GM19468 (cell line): ENCODE measurements around the gene TGFB1I1.
"Not testable (repeated sequence)": the region's sequence is repeated elsewhere in the genome, so short reads cannot be mapped to it uniquely, and the experiment has no call there.

Experiments used
- ATAC-seq: cut with Tn5 transposase; IDR thresholded peaks from one replicate; pipeline ENCODE4 v1.9.1; 2021; ENCODE audit warnings: mild to moderate bottlenecking, moderate library complexity, moderate number of reproducible peaks; ENCODE audit not compliant: unreplicated experiment; ENCODE audit errors: extremely low read depth

Gene TGFB1I1

DNA sequence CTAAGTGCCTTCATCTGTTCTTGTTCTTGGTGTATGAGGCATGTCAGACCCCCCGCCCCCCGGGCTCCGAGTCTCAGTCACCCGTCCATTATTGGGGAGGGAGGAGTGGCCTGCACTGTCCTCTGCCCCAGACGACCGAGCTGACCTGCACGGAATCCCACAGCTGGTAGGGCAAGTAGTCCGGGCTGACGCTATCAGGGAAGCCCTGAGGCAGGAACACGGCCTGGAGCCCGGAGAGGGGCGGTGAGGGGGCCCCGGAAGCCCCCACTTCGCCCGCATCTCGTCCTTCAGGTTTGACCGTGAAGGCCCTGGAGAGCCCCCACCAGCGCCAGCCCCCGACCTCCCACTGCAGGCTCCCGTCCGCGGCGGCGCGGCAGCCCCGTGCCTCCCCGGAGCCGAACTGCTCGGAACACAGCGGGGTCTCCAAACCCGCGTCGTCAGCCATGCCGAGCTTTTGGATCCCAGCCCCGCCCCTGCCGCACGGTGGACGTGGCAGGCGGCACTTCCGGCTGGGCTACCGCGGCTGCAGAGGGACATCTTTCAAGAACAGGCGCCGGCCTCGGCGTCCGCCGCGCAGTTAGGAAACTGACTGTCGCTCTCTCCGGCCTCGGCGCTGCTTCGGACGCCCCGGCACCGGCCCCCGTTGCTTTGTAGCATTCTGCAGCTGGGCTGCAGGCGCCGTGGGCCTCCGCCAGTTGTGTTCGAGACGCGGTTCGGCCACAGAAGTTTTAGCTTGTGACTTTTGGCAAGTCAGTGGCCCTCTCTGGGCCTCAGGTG is 36.2 kb downstream of the TGFB1I1 start, which contains the start of gene RUSF1:
Gene RUSF1 (minus strand): TSS at position 463 of the 777 bp plus-strand sequence. CDS start 18 bp downstream, at position 445.
- peak; percentile 92 for ATAC-seq

GRCh38 chr16:31508706-31509195 is 36.8 kb downstream of the TGFB1I1 start:
- no peak for ATAC-seq

DNA sequence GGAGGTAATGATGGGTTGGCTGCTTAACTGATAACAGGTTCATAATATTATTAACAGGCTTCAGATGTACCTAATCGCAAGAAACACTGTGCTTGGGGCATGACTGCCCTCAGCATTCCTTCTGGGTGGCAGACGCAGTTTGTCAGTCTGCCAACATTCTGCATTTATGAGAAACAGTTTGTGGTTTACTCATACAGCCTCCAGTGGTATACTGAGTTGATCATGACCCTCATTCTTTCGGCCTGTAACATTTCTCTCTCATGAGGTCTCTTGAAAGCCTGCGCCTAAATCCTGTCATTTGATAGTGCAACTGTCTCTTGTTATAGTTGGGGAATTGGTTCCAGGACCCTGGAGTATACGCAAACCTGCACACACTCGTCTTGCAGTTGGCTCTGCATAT is 41.2 kb downstream of the TGFB1I1 start:
- ATAC-seq: no peak

GRCh38 chr16:31513884-31514283 is 41.9 kb downstream of the TGFB1I1 start:
- ATAC-seq: no peak

- ATAC-seq: no peak
These were observed 45.9 kb downstream of the TGFB1I1 start for GRCh38 chr16:31517800-31518402.

DNA sequence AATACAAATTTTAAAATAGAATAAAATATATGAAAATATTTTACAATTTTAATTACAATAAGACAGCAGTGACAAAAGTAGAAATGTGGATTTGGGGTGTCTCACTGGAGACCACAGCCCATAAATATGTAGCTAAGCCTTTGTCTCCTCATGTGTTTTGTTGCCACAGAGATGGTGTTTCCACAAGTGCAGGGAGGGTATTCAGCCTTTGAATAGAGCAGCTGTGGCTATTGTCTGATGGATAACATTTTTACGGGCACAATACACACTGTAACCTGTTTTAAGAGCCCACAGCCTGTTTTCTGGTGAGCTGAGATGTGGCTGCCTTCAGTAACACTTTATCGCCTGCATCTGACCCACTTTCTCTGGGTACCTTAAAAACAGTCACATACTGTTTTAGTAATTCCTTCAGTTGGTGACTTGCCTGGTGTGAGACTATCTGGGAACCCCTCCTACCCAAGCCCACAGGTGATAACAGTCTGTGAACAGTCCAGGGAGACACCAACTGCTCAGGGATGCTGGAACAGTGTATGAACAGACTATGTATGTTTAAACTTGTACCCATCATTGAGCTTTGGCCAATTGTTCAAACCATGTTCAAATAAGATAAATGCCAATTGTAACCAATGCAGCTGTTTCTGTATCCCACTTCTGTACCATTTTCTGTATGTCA is 47.9 kb downstream of the TGFB1I1 start:
- ATAC-seq: no peak

GRCh38 chr16:31521368-31521767 is 49.4 kb downstream of the TGFB1I1 start:
- no peak for ATAC-seq

GRCh38 chr16:31522071-31522470 is 50.1 kb downstream of the TGFB1I1 start:
- ATAC-seq: no peak

GRCh38 chr16:31523768-31524167 is 51.8 kb downstream of the TGFB1I1 start:
- not testable (repeated sequence) for ATAC-seq

- no peak for ATAC-seq
These were observed 53.2 kb downstream of the TGFB1I1 start for GRCh38 chr16:31525113-31525512.
